Endothelial cell (in vitro differentiated cells): ENCODE results near the gene STRN. TPM values are rescaled to one million over a fixed set of nuclear protein-coding genes. Genes with fewer than 3 reads are reported as not detected.
A peak's percentile ranks its signal among the peaks of the same experiment; 100 is the strongest.
"Not testable (repeated sequence)": the region's sequence is repeated elsewhere in the genome, so short reads cannot be mapped to it uniquely, and the experiment has no call there.

ENCODE experiments used
- DNase-seq: peaks from one replicate; pipeline ENCODE4 v3.0.0; 2021; ENCODE audit warnings: low spot score
- H3K27ac Mint-ChIP-seq: one replicate; pipeline ENCODE4 v1.8.0; 2021; ENCODE audit warnings: mixed read lengths, inconsistent platforms; ENCODE audit not compliant: unreplicated experiment
- H3K27me3 Mint-ChIP-seq: one replicate; pipeline ENCODE4 v1.8.0; 2021; ENCODE audit warnings: mild to moderate bottlenecking, moderate library complexity, mixed read lengths, inconsistent platforms; ENCODE audit not compliant: unreplicated experiment
- H3K36me3 Mint-ChIP-seq: one replicate; pipeline ENCODE4 v1.8.0; 2021; ENCODE audit warnings: mild to moderate bottlenecking, low read depth, mixed read lengths, inconsistent platforms; ENCODE audit not compliant: unreplicated experiment
- H3K4me1 Mint-ChIP-seq: one replicate; pipeline ENCODE4 v1.8.0; 2021; ENCODE audit warnings: mild to moderate bottlenecking, mixed read lengths, inconsistent platforms; ENCODE audit not compliant: unreplicated experiment
- H3K4me3 Mint-ChIP-seq: one replicate; pipeline ENCODE4 v1.8.0; 2021; ENCODE audit warnings: mild to moderate bottlenecking, mixed read lengths, inconsistent platforms; ENCODE audit not compliant: unreplicated experiment
- H3K9me3 Mint-ChIP-seq: one replicate; pipeline ENCODE4 v1.8.0; 2021; ENCODE audit warnings: mixed read lengths, inconsistent platforms; ENCODE audit not compliant: unreplicated experiment
- total RNA-seq: library from RNA; stranded (reverse); fragmentation: NEBNext Ultra II Directional; extraction: Animal tissue kit (Norgen Biotek cat#: 25700); gene quantifications from one replicate; pipeline ENCODE4 v1.2.1, GENCODE V29; 2021; ENCODE audit not compliant: unreplicated experiment
- TF ChIP-seq, protein P1 (sequence below): fragments of 200-600 bp; sonication (generic); IDR thresholded peaks from one replicate; pipeline ENCODE4 v1.5.0; 2021; ENCODE audit warnings: antibody characterized with exemption; ENCODE audit not compliant: unreplicated experiment

The STRN gene
- total RNA-seq, 1 donor from 2014 or later, result 52.0 TPM

DNA sequence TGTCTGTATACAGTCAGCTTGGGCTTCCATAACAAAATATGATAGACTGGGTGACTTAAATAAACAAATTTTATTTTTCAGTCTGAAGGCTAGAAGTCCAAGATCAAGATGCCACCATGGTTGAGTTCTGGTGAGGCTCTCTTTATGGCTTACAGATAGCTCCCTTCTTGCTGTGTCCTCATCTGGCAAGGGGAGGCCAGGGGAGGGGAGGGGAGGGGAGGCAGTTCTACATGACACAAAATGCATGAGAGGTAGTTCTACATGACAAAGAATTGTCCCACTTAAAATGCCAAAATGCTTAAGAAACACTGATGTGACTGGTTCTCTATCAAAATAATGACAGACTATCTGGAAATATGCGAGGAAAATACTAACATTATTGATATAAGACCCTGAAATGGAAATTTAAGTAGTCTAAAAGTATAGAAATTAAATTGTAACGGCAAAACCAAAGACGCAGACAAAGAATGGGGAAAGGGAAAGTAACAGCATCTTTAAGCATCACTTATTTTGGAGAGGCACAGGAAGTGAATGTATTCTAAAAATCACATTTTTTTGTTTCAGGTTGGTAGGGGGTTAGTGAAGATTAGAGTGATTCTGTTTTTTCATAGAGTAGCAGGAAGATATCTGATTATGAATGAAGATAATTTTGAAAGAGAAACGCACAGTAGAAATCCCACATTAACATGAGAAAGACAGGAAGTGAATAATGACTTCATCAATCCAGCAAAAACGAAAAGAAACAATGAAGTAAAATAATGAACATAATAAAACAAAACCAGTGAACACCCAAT lies 131.4 kb downstream of the STRN start:
- H3K27me3 Mint-ChIP-seq, result no peaks in the 10 kb centered on the region
- H3K9me3 Mint-ChIP-seq, result no peaks in the 10 kb centered on the region
- no peak overlapping the region for H3K27ac Mint-ChIP-seq
- no peak for DNase-seq
- no peak overlapping the region for H3K4me3 Mint-ChIP-seq
- TF ChIP-seq, protein P1, sequence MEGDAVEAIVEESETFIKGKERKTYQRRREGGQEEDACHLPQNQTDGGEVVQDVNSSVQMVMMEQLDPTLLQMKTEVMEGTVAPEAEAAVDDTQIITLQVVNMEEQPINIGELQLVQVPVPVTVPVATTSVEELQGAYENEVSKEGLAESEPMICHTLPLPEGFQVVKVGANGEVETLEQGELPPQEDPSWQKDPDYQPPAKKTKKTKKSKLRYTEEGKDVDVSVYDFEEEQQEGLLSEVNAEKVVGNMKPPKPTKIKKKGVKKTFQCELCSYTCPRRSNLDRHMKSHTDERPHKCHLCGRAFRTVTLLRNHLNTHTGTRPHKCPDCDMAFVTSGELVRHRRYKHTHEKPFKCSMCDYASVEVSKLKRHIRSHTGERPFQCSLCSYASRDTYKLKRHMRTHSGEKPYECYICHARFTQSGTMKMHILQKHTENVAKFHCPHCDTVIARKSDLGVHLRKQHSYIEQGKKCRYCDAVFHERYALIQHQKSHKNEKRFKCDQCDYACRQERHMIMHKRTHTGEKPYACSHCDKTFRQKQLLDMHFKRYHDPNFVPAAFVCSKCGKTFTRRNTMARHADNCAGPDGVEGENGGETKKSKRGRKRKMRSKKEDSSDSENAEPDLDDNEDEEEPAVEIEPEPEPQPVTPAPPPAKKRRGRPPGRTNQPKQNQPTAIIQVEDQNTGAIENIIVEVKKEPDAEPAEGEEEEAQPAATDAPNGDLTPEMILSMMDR, result no peak
- H3K36me3 Mint-ChIP-seq, result no peaks in the 10 kb centered on the region
- peaks cover 22% of the 10 kb centered on the region for H3K4me1 Mint-ChIP-seq

GRCh38 chr2:36834203-36834602 lies 132.1 kb downstream of the STRN start:
- H3K9me3 Mint-ChIP-seq, result no peaks in the 10 kb centered on the region
- H3K36me3 Mint-ChIP-seq, result no peaks in the 10 kb centered on the region
- H3K27me3 Mint-ChIP-seq, result no peaks in the 10 kb centered on the region
- no peak for DNase-seq
- H3K4me1 Mint-ChIP-seq, result peaks cover 22% of the 10 kb centered on the region
- no peak overlapping the region for H3K27ac Mint-ChIP-seq
- TF ChIP-seq, protein P1, result no peak
- no peak overlapping the region for H3K4me3 Mint-ChIP-seq

DNA sequence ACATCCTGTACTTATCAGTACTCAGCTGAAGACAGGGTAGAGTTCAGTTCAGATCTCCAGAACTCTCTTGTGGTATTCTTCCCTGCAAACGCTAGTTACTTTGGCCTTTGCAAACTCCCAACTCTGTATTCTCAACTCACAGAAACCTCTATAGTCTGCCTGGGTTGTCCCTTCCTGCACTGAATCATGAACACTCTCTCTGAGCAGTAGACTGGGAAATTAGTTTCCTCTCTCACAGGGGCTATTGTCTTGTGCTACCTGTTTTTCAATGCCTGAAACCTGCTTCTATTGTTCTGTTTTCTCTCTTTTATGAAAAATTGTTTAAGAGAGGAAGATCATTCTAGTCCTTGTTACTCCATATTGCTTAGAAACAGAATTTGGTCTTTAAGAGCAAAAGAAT lies 135.2 kb downstream of the STRN start:
- peak overlapping the region; percentile 89 for H3K27ac Mint-ChIP-seq

DNA sequence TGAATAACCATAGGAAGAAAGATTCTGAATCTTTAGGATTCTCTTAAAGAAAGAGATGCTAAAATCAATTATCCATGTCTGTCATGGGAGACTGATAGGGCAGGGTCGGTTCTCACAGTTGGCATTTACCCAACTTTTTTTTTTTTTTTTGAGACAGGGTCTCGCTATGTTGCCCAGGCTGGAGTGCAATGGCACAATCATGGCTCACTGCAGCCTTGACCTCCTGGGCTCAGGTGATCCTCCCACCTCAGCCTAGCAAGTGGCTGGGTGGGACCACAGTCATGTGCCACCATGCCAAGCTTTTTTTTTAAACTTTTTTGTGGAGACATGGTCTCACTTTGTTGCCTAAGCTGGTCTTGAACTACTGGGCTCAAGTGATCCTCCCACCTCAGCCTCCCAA lies 141.7 kb downstream of the STRN start:
- H3K4me3 Mint-ChIP-seq, H3K4me1 Mint-ChIP-seq, H3K9me3 Mint-ChIP-seq, H3K27ac Mint-ChIP-seq, DNase-seq, H3K27me3 Mint-ChIP-seq, H3K36me3 Mint-ChIP-seq: not testable (repeated sequence)

More for the DNA sequence above, 135.2 kb downstream of the STRN start:
- Mint-ChIP-seq H3K9me3 (no peaks in the 10 kb centered on the region), H3K4me3 (no peak overlapping the region), H3K4me1 (peaks cover 25% of the 10 kb centered on the region), H3K36me3 (no peaks in the 10 kb centered on the region), H3K27me3 (no peaks in the 10 kb centered on the region)
- DNase-seq, result no peak
- TF ChIP-seq, protein P1, result no peak

GRCh38 chr2:36824273-36824672 lies 142.1 kb downstream of the STRN start:
- H3K4me3 Mint-ChIP-seq, result no peak overlapping the region
- peaks cover 1% of the 10 kb centered on the region for H3K27me3 Mint-ChIP-seq
- H3K36me3 Mint-ChIP-seq, result no peaks in the 10 kb centered on the region
- TF ChIP-seq, protein P1, result no peak
- peaks cover 8% of the 10 kb centered on the region for H3K4me1 Mint-ChIP-seq
- no peak overlapping the region for H3K27ac Mint-ChIP-seq
- no peak for DNase-seq
- no peaks in the 10 kb centered on the region for H3K9me3 Mint-ChIP-seq
